Activated CD4-positive, alpha-beta T cell treated with anti-CD3 and anti-CD28 coated beads, Interleukin-2, amount 10 ng/mL, durations not matched to agents 7 days and 5 days (primary cell): ENCODE data around the gene SAMD5. TPM values are rescaled to one million over a fixed set of nuclear protein-coding genes. Genes with fewer than 3 reads are reported as not detected.

Experiments used
- CTCF ChIA-PET: fragments of 350-600 bp; sonication (Branson Sonifier 250); formaldehyde crosslinking; loops from one replicate; lab custom pipeline; 2021; ENCODE audit warnings: antibody characterized with exemption; lab: Charles Lee
- POLR2A ChIA-PET: fragments of 350-600 bp; sonication (Branson Sonifier 250); formaldehyde crosslinking; loops from one replicate; lab custom pipeline; 2021; ENCODE audit warnings: antibody characterized with exemption; lab: Charles Lee
- DNase-seq: peaks from one replicate; pipeline ENCODE4 v3.0.0-alpha.2; 2020
- H3K27ac Mint-ChIP-seq: one replicate; pipeline ENCODE4 v1.8.0; 2021; ENCODE audit warnings: mild to moderate bottlenecking, moderate library complexity, mixed read lengths
- H3K27me3 Mint-ChIP-seq: one replicate; pipeline ENCODE4 v1.8.0; 2021; ENCODE audit warnings: mixed read lengths
- H3K36me3 Mint-ChIP-seq: one replicate; pipeline ENCODE4 v1.8.0; 2021; ENCODE audit warnings: low read depth, mixed read lengths
- H3K4me1 Mint-ChIP-seq: one replicate; pipeline ENCODE4 v1.8.0; 2021; ENCODE audit warnings: mixed read lengths
- H3K4me3 Mint-ChIP-seq: one replicate; pipeline ENCODE4 v1.8.0; 2021; ENCODE audit warnings: mild to moderate bottlenecking, moderate library complexity, mixed read lengths
- H3K9me3 Mint-ChIP-seq: one replicate; pipeline ENCODE4 v1.8.0; 2021; ENCODE audit warnings: mixed read lengths
- total RNA-seq, 2 experiments: library from RNA; stranded (reverse); gene quantifications; one replicate each; pipeline ENCODE4 v1.2.3, GENCODE V29; 2021

Gene SAMD5
- total RNA-seq, 2 experiments from 2014 or later, result not detected

GRCh38 chr6:147561726-147562125 is 53.2 kb downstream of the SAMD5 start:
- ChIA-PET POLR2A (no interaction called here), CTCF (no interaction called here)
- peaks cover 2% of the 10 kb centered on the region for H3K27me3 Mint-ChIP-seq
- no peak for DNase-seq
- no peaks in the 10 kb centered on the region for H3K4me1 Mint-ChIP-seq
- H3K27ac Mint-ChIP-seq, result no peak overlapping the region
- H3K9me3 Mint-ChIP-seq, result no peaks in the 10 kb centered on the region
- no peak overlapping the region for H3K4me3 Mint-ChIP-seq
- H3K36me3 Mint-ChIP-seq, result no peaks in the 10 kb centered on the region

GRCh38 chr6:147563472-147563871 is 55.0 kb downstream of the SAMD5 start:
- no peak for DNase-seq
- no peaks in the 10 kb centered on the region for H3K4me1 Mint-ChIP-seq
- H3K27me3 Mint-ChIP-seq, result peaks cover 2% of the 10 kb centered on the region
- no peaks in the 10 kb centered on the region for H3K36me3 Mint-ChIP-seq
- no peaks in the 10 kb centered on the region for H3K9me3 Mint-ChIP-seq
- H3K4me3 Mint-ChIP-seq, result no peak overlapping the region
- POLR2A ChIA-PET, result no interaction called here
- no peak overlapping the region for H3K27ac Mint-ChIP-seq
- CTCF ChIA-PET, result no interaction called here

DNA sequence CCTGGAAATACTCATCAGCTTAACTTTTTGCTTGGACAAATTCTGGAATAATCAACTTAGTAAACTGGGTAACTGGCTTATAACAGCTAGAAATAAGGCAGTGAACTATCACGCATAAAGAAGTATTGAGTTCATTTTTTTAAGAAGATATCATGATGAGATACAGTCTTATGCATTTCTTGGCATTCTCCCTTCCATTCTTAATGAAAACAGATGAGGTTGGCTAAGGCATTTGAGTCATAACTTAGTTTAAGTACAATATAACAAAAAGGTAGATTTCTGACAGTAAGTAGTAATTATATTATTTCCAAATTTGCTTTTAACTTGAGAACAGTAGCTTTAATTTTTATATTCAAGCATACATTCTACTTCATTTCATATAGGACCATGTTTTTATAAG is 56.1 kb downstream of the SAMD5 start:
- Mint-ChIP-seq H3K9me3 (no peaks in the 10 kb centered on the region), H3K27ac (no peak overlapping the region), H3K4me3 (no peak overlapping the region), H3K36me3 (no peaks in the 10 kb centered on the region), H3K4me1 (no peaks in the 10 kb centered on the region), H3K27me3 (peaks cover 2% of the 10 kb centered on the region)
- POLR2A ChIA-PET, result no interaction called here
- DNase-seq, result no peak
- CTCF ChIA-PET, result no interaction called here

DNA sequence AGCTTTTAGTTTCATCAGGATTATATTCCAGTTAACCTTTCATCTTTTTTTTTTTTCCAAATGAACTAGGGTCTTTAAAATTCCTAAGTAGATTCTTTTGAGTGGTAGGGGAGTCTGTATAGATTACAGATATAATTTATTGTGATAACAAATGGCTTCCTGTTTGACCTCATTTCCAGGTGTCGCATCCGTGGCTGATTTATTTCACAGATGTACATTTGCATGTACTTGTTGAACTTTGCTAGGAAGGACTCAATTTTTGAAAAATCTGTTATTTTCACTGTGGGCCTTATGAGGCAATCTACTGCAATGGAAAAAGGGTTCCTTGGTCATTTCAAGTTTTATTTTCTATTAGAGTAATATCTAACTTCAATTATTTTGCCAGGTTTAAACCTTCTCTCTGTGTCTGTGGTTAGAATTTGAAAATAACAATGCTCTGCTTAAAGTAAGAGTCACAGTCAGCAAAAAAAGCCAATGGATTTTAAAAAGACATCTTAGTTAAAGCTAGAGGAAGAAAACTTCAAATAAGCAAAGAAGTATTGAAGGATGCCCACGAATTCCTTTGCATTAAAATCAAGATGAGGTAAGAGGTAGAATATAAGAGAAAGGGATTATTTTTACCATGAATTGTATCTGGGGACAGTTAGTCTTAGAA is 57.9 kb downstream of the SAMD5 start:
- Mint-ChIP-seq H3K4me1 (no peaks in the 10 kb centered on the region), H3K9me3 (no peaks in the 10 kb centered on the region), H3K27me3 (peaks cover 2% of the 10 kb centered on the region), H3K27ac (no peak overlapping the region), H3K4me3 (no peak overlapping the region), H3K36me3 (no peaks in the 10 kb centered on the region)
- ChIA-PET CTCF (no interaction called here), POLR2A (no interaction called here)
- no peak for DNase-seq

GRCh38 chr6:147567141-147567805 is 58.8 kb downstream of the SAMD5 start:
- no peak for DNase-seq
- Mint-ChIP-seq H3K9me3 (no peaks in the 10 kb centered on the region), H3K36me3 (no peaks in the 10 kb centered on the region), H3K27ac (no peak overlapping the region), H3K4me1 (no peaks in the 10 kb centered on the region), H3K27me3 (peaks cover 2% of the 10 kb centered on the region), H3K4me3 (no peak overlapping the region)
- CTCF ChIA-PET, result no interaction called here
- POLR2A ChIA-PET, result no interaction called here

- DNase-seq, result no peak
- H3K4me3 Mint-ChIP-seq, result no peak overlapping the region
- H3K27me3 Mint-ChIP-seq, result peaks cover 2% of the 10 kb centered on the region
- H3K4me1 Mint-ChIP-seq, result no peaks in the 10 kb centered on the region
- H3K36me3 Mint-ChIP-seq, result no peaks in the 10 kb centered on the region
- H3K27ac Mint-ChIP-seq, result no peak overlapping the region
- ChIA-PET CTCF (no interaction called here), POLR2A (no interaction called here)
- no peaks in the 10 kb centered on the region for H3K9me3 Mint-ChIP-seq
Measured at GRCh38 chr6:147569788-147570187, 61.3 kb downstream of the SAMD5 start.

- Mint-ChIP-seq H3K4me1 (no peaks in the 10 kb centered on the region), H3K9me3 (no peaks in the 10 kb centered on the region), H3K27me3 (peaks cover 2% of the 10 kb centered on the region), H3K4me3 (no peak overlapping the region), H3K36me3 (no peaks in the 10 kb centered on the region), H3K27ac (no peak overlapping the region)
- DNase-seq, result no peak
- CTCF ChIA-PET, result no interaction called here
- POLR2A ChIA-PET, result no interaction called here
Measured at GRCh38 chr6:147570681-147571080, 62.2 kb downstream of the SAMD5 start.

- Mint-ChIP-seq H3K36me3 (no peaks in the 10 kb centered on the region), H3K27me3 (no peaks in the 10 kb centered on the region), H3K4me3 (no peak overlapping the region), H3K27ac (no peak overlapping the region), H3K9me3 (peaks cover 5% of the 10 kb centered on the region), H3K4me1 (no peaks in the 10 kb centered on the region)
- DNase-seq, result no peak
- POLR2A ChIA-PET, result no interaction called here
- CTCF ChIA-PET, result no interaction called here
Measured at GRCh38 chr6:147577488-147577887, 69.0 kb downstream of the SAMD5 start.

GRCh38 chr6:147578159-147578558 is 69.7 kb downstream of the SAMD5 start:
- H3K9me3 Mint-ChIP-seq, result peaks cover 5% of the 10 kb centered on the region
- no peaks in the 10 kb centered on the region for H3K36me3 Mint-ChIP-seq
- H3K27ac Mint-ChIP-seq, result no peak overlapping the region
- ChIA-PET CTCF (no interaction called here), POLR2A (no interaction called here)
- no peaks in the 10 kb centered on the region for H3K4me1 Mint-ChIP-seq
- DNase-seq, result no peak
- H3K27me3 Mint-ChIP-seq, result no peaks in the 10 kb centered on the region
- no peak overlapping the region for H3K4me3 Mint-ChIP-seq

- peaks cover 5% of the 10 kb centered on the region for H3K9me3 Mint-ChIP-seq
- ChIA-PET CTCF (no interaction called here), POLR2A (no interaction called here)
- H3K4me3 Mint-ChIP-seq, result no peak overlapping the region
- no peak overlapping the region for H3K27ac Mint-ChIP-seq
- DNase-seq, result no peak
- H3K27me3 Mint-ChIP-seq, result no peaks in the 10 kb centered on the region
- no peaks in the 10 kb centered on the region for H3K4me1 Mint-ChIP-seq
- no peaks in the 10 kb centered on the region for H3K36me3 Mint-ChIP-seq
Measured at GRCh38 chr6:147578883-147579282, 70.4 kb downstream of the SAMD5 start.

DNA sequence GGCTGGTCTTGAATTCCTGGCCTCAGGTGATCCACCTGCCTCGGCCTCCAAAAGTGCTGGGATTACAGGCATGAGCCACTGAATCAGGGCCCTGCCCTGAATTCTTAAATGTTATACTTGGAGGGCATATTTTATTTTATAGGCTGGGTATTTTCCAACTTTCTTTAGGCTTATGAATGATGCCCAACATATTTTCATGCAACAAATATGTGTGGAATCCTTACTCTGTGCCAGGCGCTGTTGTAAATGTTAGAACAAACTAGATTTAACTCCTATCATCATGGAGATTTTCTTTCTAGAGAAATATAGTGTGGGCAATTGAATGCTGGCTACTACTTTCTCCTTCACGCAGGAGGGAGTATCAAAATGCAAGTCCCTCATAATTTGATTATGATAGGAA is 71.2 kb downstream of the SAMD5 start:
- ChIA-PET POLR2A (no interaction called here), CTCF (no interaction called here)
- no peak for DNase-seq
- Mint-ChIP-seq H3K4me1 (no peaks in the 10 kb centered on the region), H3K27ac (no peak overlapping the region), H3K4me3 (no peak overlapping the region), H3K27me3 (no peaks in the 10 kb centered on the region), H3K9me3 (peaks cover 5% of the 10 kb centered on the region), H3K36me3 (no peaks in the 10 kb centered on the region)

DNA sequence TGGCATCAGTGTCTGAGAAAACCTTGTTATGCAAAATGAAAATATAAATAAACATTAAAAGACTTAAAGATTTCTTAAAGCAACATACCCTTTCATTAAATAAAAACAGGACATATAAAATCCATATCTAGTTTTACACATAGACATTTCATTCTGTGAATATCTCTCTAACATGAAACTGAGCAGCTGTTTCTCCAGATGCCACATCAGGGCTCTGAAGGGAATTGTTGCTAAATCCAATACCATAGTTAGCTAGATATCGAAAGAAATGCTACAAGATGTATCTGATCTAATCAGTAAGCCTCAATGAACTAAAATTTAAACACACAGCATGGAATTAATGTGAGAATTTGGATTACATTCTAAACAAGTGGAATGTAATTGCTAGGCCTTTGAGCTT is 74.5 kb downstream of the SAMD5 start:
- H3K9me3 Mint-ChIP-seq, result peaks cover 5% of the 10 kb centered on the region

DNA sequence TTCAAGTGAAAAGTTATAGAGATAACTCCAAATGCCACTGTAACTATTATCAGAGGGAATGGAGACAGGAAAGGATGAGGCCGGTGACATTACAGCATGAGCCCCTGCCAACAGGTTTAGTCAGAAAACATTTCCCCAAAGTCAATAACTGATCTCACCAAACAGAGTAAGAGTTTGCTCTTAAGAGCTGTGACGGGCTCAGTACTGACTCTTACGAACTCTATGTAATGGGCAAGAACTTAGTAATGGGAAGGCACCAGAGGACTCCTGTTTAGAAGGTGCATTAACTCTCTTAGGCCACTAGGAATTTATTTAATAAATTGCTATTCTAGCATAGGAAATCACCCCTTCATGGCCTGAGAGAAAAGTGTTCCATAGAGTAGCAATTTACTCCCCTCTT is 76.8 kb downstream of the SAMD5 start:
- no peak overlapping the region for H3K27ac Mint-ChIP-seq

More for the DNA sequence above, 74.5 kb downstream of the SAMD5 start:
- Mint-ChIP-seq H3K27ac (no peak overlapping the region), H3K4me1 (no peaks in the 10 kb centered on the region), H3K27me3 (no peaks in the 10 kb centered on the region), H3K36me3 (no peaks in the 10 kb centered on the region), H3K4me3 (no peak overlapping the region)
- CTCF ChIA-PET, result no interaction called here
- POLR2A ChIA-PET, result no interaction called here
- no peak for DNase-seq

DNA sequence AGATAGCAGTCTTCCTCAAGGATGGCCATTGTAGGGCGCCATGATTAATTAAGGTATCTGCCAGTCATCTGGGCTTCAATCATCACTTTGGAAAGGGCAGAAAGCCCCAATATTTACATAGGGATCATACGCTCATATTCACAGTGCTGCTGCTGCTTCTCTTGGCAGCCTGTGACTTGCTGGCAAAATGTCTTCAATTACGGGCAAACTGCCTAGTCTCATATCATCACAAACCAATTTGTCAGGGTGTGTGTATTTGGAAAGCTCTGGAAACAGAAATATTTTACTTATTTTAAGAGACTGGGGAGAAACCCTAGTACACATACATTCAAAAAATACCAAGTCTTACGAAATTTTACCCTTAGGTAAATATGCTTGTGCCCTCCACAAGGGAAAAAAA is 77.6 kb downstream of the SAMD5 start:
- Mint-ChIP-seq H3K27me3 (no peaks in the 10 kb centered on the region), H3K27ac (no peak overlapping the region), H3K4me1 (no peaks in the 10 kb centered on the region), H3K36me3 (no peaks in the 10 kb centered on the region), H3K9me3 (no peaks in the 10 kb centered on the region), H3K4me3 (no peak overlapping the region)
- CTCF ChIA-PET, result no interaction called here
- DNase-seq, result no peak
- POLR2A ChIA-PET, result no interaction called here

More for the DNA sequence above, 76.8 kb downstream of the SAMD5 start:
- no peaks in the 10 kb centered on the region for H3K36me3 Mint-ChIP-seq
- ChIA-PET CTCF (no interaction called here), POLR2A (interaction anchor here (0.5 kb wide), 1 partner anchor 79 kb away, joined by 4 read pairs; no protein-coding TSS in a partner anchor)
- H3K4me3 Mint-ChIP-seq, result no peak overlapping the region
- H3K9me3 Mint-ChIP-seq, result no peaks in the 10 kb centered on the region
- DNase-seq, result no peak
- H3K4me1 Mint-ChIP-seq, result no peaks in the 10 kb centered on the region
- no peaks in the 10 kb centered on the region for H3K27me3 Mint-ChIP-seq
